MM.1S (cell line): ENCODE measurements around the gene KLHDC7B.

Experiments used
- DNase-seq: peaks from one replicate; pipeline ENCODE4 v3.0.0-alpha.2; 2015
- H2AFZ ChIP-seq: fragments of 300-600 bp; sonication (generic); 2 replicates; pipeline ENCODE4 v1.6.0; 2016; ENCODE audit warnings: antibody characterized with exemption, low read length
- H3F3A ChIP-seq: fragments of 300-600 bp; sonication (generic); 2 replicates; pipeline ENCODE4 v1.6.1; 2016; ENCODE audit warnings: mild to moderate bottlenecking, antibody characterized with exemption, low read length, moderate library complexity, mixed read lengths; ENCODE audit not compliant: insufficient read depth
- H3K27ac ChIP-seq: fragments of 300-600 bp; sonication (generic); 2 replicates; pipeline ENCODE4 v1.5.1; 2016; ENCODE audit warnings: mild to moderate bottlenecking, low read length
- H3K27me3 ChIP-seq: fragments of 300-600 bp; sonication (generic); replicated peaks from 2 replicates; pipeline ENCODE4 v1.6.0; 2016; ENCODE audit warnings: low read length; ENCODE audit not compliant: insufficient read depth
- H3K36me3 ChIP-seq: fragments of 300-600 bp; sonication (generic); replicated peaks from 2 replicates; pipeline ENCODE4 v1.6.1; 2016; ENCODE audit warnings: mild to moderate bottlenecking, low read length, mixed read lengths; ENCODE audit not compliant: insufficient read depth
- H3K4me1 ChIP-seq: fragments of 300-600 bp; sonication (generic); 2 replicates; pipeline ENCODE4 v1.6.1; 2016; ENCODE audit warnings: low read length, mixed read lengths
- H3K4me2 ChIP-seq: fragments of 300-600 bp; sonication (generic); 2 replicates; pipeline ENCODE4 v1.6.0; 2016; ENCODE audit warnings: low read depth, low read length
- H3K4me3 ChIP-seq: fragments of 300-600 bp; sonication (generic); 2 replicates; pipeline ENCODE4 v1.5.1; 2016; ENCODE audit warnings: low read length, mixed read lengths
- H3K79me2 ChIP-seq: fragments of 300-600 bp; sonication (generic); 2 replicates; pipeline ENCODE4 v1.6.1; 2016; ENCODE audit warnings: mixed run types, low read length, mixed read lengths
- H3K9ac ChIP-seq: fragments of 300-600 bp; sonication (generic); 2 replicates; pipeline ENCODE4 v1.6.1; 2016; ENCODE audit warnings: low read length, mixed read lengths
- H3K9me2 ChIP-seq: fragments of 300-600 bp; sonication (generic); replicated peaks from 2 replicates; pipeline ENCODE4 v1.6.1; 2016; ENCODE audit warnings: mild to moderate bottlenecking, low read length, mixed read lengths; ENCODE audit not compliant: insufficient read depth
- H3K9me3 ChIP-seq: fragments of 300-600 bp; sonication (generic); replicated peaks from 2 replicates; pipeline ENCODE4 v1.6.1; 2016; ENCODE audit warnings: mild to moderate bottlenecking, low read length, mixed read lengths; ENCODE audit not compliant: insufficient read depth
- H4K20me1 ChIP-seq: fragments of 300-600 bp; sonication (generic); 2 replicates; pipeline ENCODE4 v1.6.1; 2016; ENCODE audit warnings: mild to moderate bottlenecking, low read length, moderate library complexity, mixed read lengths; ENCODE audit not compliant: insufficient read depth
- CTCF ChIP-seq: fragments of 300-600 bp; sonication (generic); IDR thresholded peaks from 2 replicates; pipeline ENCODE4 v1.5.1; 2016; ENCODE audit warnings: antibody characterized with exemption, low read length, mixed read lengths
- EZH2 ChIP-seq: fragments of 300-600 bp; sonication (generic); optimal IDR thresholded peaks from 2 replicates; pipeline ENCODE3; 2017; ENCODE audit warnings: low read depth, mild to moderate bottlenecking, antibody characterized with exemption, low read length, mixed read lengths
- EZH2phosphoT487 ChIP-seq: fragments of 300-600 bp; sonication (generic); IDR thresholded peaks from 2 replicates; pipeline ENCODE4 v1.6.1; 2018; ENCODE audit warnings: antibody characterized with exemption, low read length

The KLHDC7B gene

GRCh38 chr22:50574383-50574755 is 28.7 kb downstream of the KLHDC7B start:
- Histone ChIP-seq H3K79me2 (no peaks in the 10 kb centered on the region), H3K4me1 (no peaks in the 10 kb centered on the region), H2AFZ (no peak overlapping the region), H3K4me3 (no peak overlapping the region), H3K9me3 (no peaks in the 10 kb centered on the region), H3K36me3 (no peaks in the 10 kb centered on the region), H3K4me2 (no peak overlapping the region), H3K27me3 (no peaks in the 10 kb centered on the region), H4K20me1 (no peaks in the 10 kb centered on the region), H3K27ac (no peak overlapping the region), H3F3A (no peaks in the 10 kb centered on the region), H3K9ac (no peak overlapping the region), H3K9me2 (no peaks in the 10 kb centered on the region)
- DNase-seq, result no peak
- TF ChIP-seq EZH2phosphoT487 (no peak), EZH2 (no peak), CTCF (no peak)

GRCh38 chr22:50575426-50575941 is 29.8 kb downstream of the KLHDC7B start:
- TF ChIP-seq EZH2, result no peak
- DNase-seq, result no peak

GRCh38 chr22:50576070-50576469 is 30.4 kb downstream of the KLHDC7B start:
- Histone ChIP-seq H3K9me3 (no peaks in the 10 kb centered on the region), H2AFZ (no peak overlapping the region), H3K27ac (no peak overlapping the region), H3K79me2 (peaks cover under 1% of the 10 kb centered on the region), H3K9ac (no peak overlapping the region), H3F3A (no peaks in the 10 kb centered on the region), H3K36me3 (no peaks in the 10 kb centered on the region), H3K4me3 (no peak overlapping the region), H3K27me3 (no peaks in the 10 kb centered on the region), H3K9me2 (no peaks in the 10 kb centered on the region), H3K4me2 (no peak overlapping the region), H4K20me1 (no peaks in the 10 kb centered on the region), H3K4me1 (no peaks in the 10 kb centered on the region)
- DNase-seq, result no peak
- TF ChIP-seq EZH2 (no peak), CTCF (no peak), EZH2phosphoT487 (no peak)

More at GRCh38 chr22:50575426-50575941, 29.8 kb downstream of the KLHDC7B start:
- H3F3A ChIP-seq, result no peaks in the 10 kb centered on the region
- no peak overlapping the region for H3K9ac ChIP-seq
- no peaks in the 10 kb centered on the region for H3K36me3 ChIP-seq
- H3K79me2 ChIP-seq, result no peaks in the 10 kb centered on the region
- no peaks in the 10 kb centered on the region for H3K9me3 ChIP-seq
- H3K9me2 ChIP-seq, result no peaks in the 10 kb centered on the region
- no peak overlapping the region for H3K4me2 ChIP-seq
- no peak overlapping the region for H3K27ac ChIP-seq
- H4K20me1 ChIP-seq, result no peaks in the 10 kb centered on the region
- H3K4me3 ChIP-seq, result no peak overlapping the region
- H3K4me1 ChIP-seq, result no peaks in the 10 kb centered on the region
- H2AFZ ChIP-seq, result no peak overlapping the region
- no peaks in the 10 kb centered on the region for H3K27me3 ChIP-seq

GRCh38 chr22:50576806-50577696 is 31.4 kb downstream of the KLHDC7B start:
- Histone ChIP-seq H4K20me1 (no peaks in the 10 kb centered on the region), H3K4me1 (0 out of 2 replicates have a peak, but pooled peaks cover 4% of the 10 kb centered on the region), H3K9me2 (no peaks in the 10 kb centered on the region), H3K9ac (no peak overlapping the region), H3K79me2 (peaks cover 10% of the 10 kb centered on the region), H3K36me3 (no peaks in the 10 kb centered on the region), H3K4me2 (no peak overlapping the region), H2AFZ (no peak overlapping the region), H3F3A (no peaks in the 10 kb centered on the region), H3K4me3 (no peak overlapping the region), H3K9me3 (no peaks in the 10 kb centered on the region), H3K27me3 (no peaks in the 10 kb centered on the region), H3K27ac (no peak overlapping the region)
- no peak for DNase-seq
- TF ChIP-seq EZH2phosphoT487 (no peak), EZH2 (no peak), CTCF (no peak)
